RKO (cell line): ENCODE measurements around the gene MEGF10.

Source experiments
- DNase-seq: peaks from one replicate; pipeline ENCODE4 v3.0.0-alpha.2; 2016; ENCODE audit warnings: low spot score

Gene MEGF10

GRCh38 chr5:127440831-127441230, 150.2 kb downstream of the MEGF10 start:
- no peak for DNase-seq

GRCh38 chr5:127441799-127442484, 151.3 kb downstream of the MEGF10 start:
- DNase-seq: no peak

GRCh38 chr5:127444171-127444570, 153.6 kb downstream of the MEGF10 start:
- DNase-seq: no peak

GRCh38 chr5:127445328-127445727, 154.7 kb downstream of the MEGF10 start:
- DNase-seq: no peak

- DNase-seq: no peak
Observed at GRCh38 chr5:127446626-127447025, 156.0 kb downstream of the MEGF10 start.

- no peak for DNase-seq
Observed at GRCh38 chr5:127447827-127448226, 157.2 kb downstream of the MEGF10 start.

- DNase-seq: no peak
Observed at GRCh38 chr5:127450046-127450445, 159.4 kb downstream of the MEGF10 start.

GRCh38 chr5:127451096-127451495, 160.5 kb downstream of the MEGF10 start:
- no peak for DNase-seq

GRCh38 chr5:127452626-127453025, 162.0 kb downstream of the MEGF10 start:
- no peak for DNase-seq

GRCh38 chr5:127471211-127471610, 180.6 kb downstream of the MEGF10 start:
- DNase-seq: no peak

- no peak for DNase-seq
Observed at GRCh38 chr5:127472700-127473099, 182.1 kb downstream of the MEGF10 start.

GRCh38 chr5:127486471-127486870, 195.9 kb downstream of the MEGF10 start:
- DNase-seq: no peak

- DNase-seq: peak; percentile 76
Observed at GRCh38 chr5:127492854-127493738, 202.5 kb downstream of the MEGF10 start.

GRCh38 chr5:127498548-127498947, 208.0 kb downstream of the MEGF10 start:
- DNase-seq: no peak

- no peak for DNase-seq
Observed at GRCh38 chr5:127505905-127506304, 215.3 kb downstream of the MEGF10 start.

GRCh38 chr5:127506616-127507015, 216.0 kb downstream of the MEGF10 start:
- no peak for DNase-seq

- no peak for DNase-seq
Observed at GRCh38 chr5:127508644-127509373, 218.2 kb downstream of the MEGF10 start.
